ENCODE results near the gene RCN1. TPM values are rescaled to one million over a fixed set of nuclear protein-coding genes. Genes with fewer than 3 reads are reported as not detected.
"Not testable (repeated sequence)": the region's sequence is repeated elsewhere in the genome, so short reads cannot be mapped to it uniquely, and the experiment has no call there.

The RCN1 gene
- total RNA-seq, 2 experiments from 2014 or later, result 16.3 to 21.0 TPM

- Mint-ChIP-seq H3K4me1 (peaks cover 4% of the 10 kb centered on the region), H3K27ac (no peak overlapping the region), H3K36me3 (ENCODE audit: low read depth) (peaks cover 1% of the 10 kb centered on the region), H3K27me3 (peaks cover 9% of the 10 kb centered on the region), H3K4me3 (no peak overlapping the region), H3K9me3 (no peaks in the 10 kb centered on the region)
- ChIA-PET POLR2A (no interaction called here), CTCF (no interaction called here)
- no peak for DNase-seq
These were observed 18.3 kb downstream of the RCN1 start for GRCh38 chr11:32109138-32109537.

GRCh38 chr11:32109592-32109991 lies 18.7 kb downstream of the RCN1 start:
- Mint-ChIP-seq H3K4me1 (peaks cover 4% of the 10 kb centered on the region), H3K27ac (no peak overlapping the region), H3K36me3 (ENCODE audit: low read depth) (no peaks in the 10 kb centered on the region), H3K27me3 (peaks cover 9% of the 10 kb centered on the region), H3K9me3 (no peaks in the 10 kb centered on the region), H3K4me3 (no peak overlapping the region)
- CTCF ChIA-PET, result no interaction called here
- POLR2A ChIA-PET, result no interaction called here
- DNase-seq, result no peak

GRCh38 chr11:32110795-32111194 lies 19.9 kb downstream of the RCN1 start:
- Mint-ChIP-seq H3K4me3 (no peak overlapping the region), H3K36me3 (ENCODE audit: low read depth) (no peaks in the 10 kb centered on the region), H3K27me3 (peaks cover 9% of the 10 kb centered on the region), H3K4me1 (peaks cover 4% of the 10 kb centered on the region), H3K27ac (no peak overlapping the region), H3K9me3 (no peaks in the 10 kb centered on the region)
- POLR2A ChIA-PET, result no interaction called here
- DNase-seq, result no peak
- CTCF ChIA-PET, result no interaction called here

- Mint-ChIP-seq H3K27me3 (peaks cover 9% of the 10 kb centered on the region), H3K9me3 (no peaks in the 10 kb centered on the region), H3K36me3 (ENCODE audit: low read depth) (no peaks in the 10 kb centered on the region), H3K27ac (no peak overlapping the region), H3K4me3 (no peak overlapping the region), H3K4me1 (no peaks in the 10 kb centered on the region)
- no peak for DNase-seq
- ChIA-PET POLR2A (no interaction called here), CTCF (no interaction called here)
These were observed 22.5 kb downstream of the RCN1 start for GRCh38 chr11:32113200-32113919.

- POLR2A ChIA-PET, result no interaction called here
- CTCF ChIA-PET, result no interaction called here
- H3K9me3 Mint-ChIP-seq, result no peaks in the 10 kb centered on the region
- H3K27ac Mint-ChIP-seq, result no peak overlapping the region
- no peak overlapping the region for H3K4me3 Mint-ChIP-seq
- H3K4me1 Mint-ChIP-seq, result no peaks in the 10 kb centered on the region
- H3K27me3 Mint-ChIP-seq, result peaks cover 9% of the 10 kb centered on the region
- no peak for DNase-seq
- H3K36me3 Mint-ChIP-seq (ENCODE audit: low read depth), result no peaks in the 10 kb centered on the region
These were observed 23.0 kb downstream of the RCN1 start for GRCh38 chr11:32113920-32114203.

- Mint-ChIP-seq H3K27ac (no peak overlapping the region), H3K27me3 (peaks cover 11% of the 10 kb centered on the region), H3K4me3 (no peak overlapping the region), H3K9me3 (peaks cover 4% of the 10 kb centered on the region), H3K4me1 (no peaks in the 10 kb centered on the region), H3K36me3 (ENCODE audit: low read depth) (no peaks in the 10 kb centered on the region)
- DNase-seq, result no peak
- ChIA-PET POLR2A (no interaction called here), CTCF (no interaction called here)
These were observed 24.6 kb downstream of the RCN1 start for GRCh38 chr11:32115446-32115845.

- no peaks in the 10 kb centered on the region for H3K36me3 Mint-ChIP-seq (ENCODE audit: low read depth)
- H3K27me3 Mint-ChIP-seq, result peaks cover 15% of the 10 kb centered on the region
- DNase-seq, result no peak
- H3K9me3 Mint-ChIP-seq, result peaks cover 7% of the 10 kb centered on the region
- H3K27ac Mint-ChIP-seq, result no peak overlapping the region
- CTCF ChIA-PET, result no interaction called here
- H3K4me1 Mint-ChIP-seq, result peaks cover 6% of the 10 kb centered on the region
- POLR2A ChIA-PET, result no interaction called here
- H3K4me3 Mint-ChIP-seq, result no peak overlapping the region
These were observed 25.8 kb downstream of the RCN1 start for GRCh38 chr11:32116668-32117067.

GRCh38 chr11:32118025-32118974 lies 27.4 kb downstream of the RCN1 start:
- no peak for DNase-seq
- H3K27ac Mint-ChIP-seq, result no peak overlapping the region
- peaks cover 18% of the 10 kb centered on the region for H3K27me3 Mint-ChIP-seq
- peaks cover 7% of the 10 kb centered on the region for H3K9me3 Mint-ChIP-seq
- ChIA-PET CTCF (no interaction called here), POLR2A (no interaction called here)
- no peaks in the 10 kb centered on the region for H3K36me3 Mint-ChIP-seq (ENCODE audit: low read depth)
- peaks cover 6% of the 10 kb centered on the region for H3K4me1 Mint-ChIP-seq
- H3K4me3 Mint-ChIP-seq, result no peak overlapping the region

- H3K4me1 Mint-ChIP-seq; DNase-seq; CTCF ChIA-PET; H3K27ac Mint-ChIP-seq; H3K36me3 Mint-ChIP-seq (ENCODE audit: low read depth); POLR2A ChIA-PET; H3K4me3 Mint-ChIP-seq; H3K9me3 Mint-ChIP-seq: not testable (repeated sequence)
- H3K27me3 Mint-ChIP-seq, result peaks cover 15% of the 10 kb centered on the region
These were observed 28.3 kb downstream of the RCN1 start for GRCh38 chr11:32119139-32119538.

- Mint-ChIP-seq H3K4me1 (peaks cover 6% of the 10 kb centered on the region), H3K36me3 (ENCODE audit: low read depth) (no peaks in the 10 kb centered on the region), H3K27me3 (peaks cover 25% of the 10 kb centered on the region), H3K9me3 (peaks cover 7% of the 10 kb centered on the region), H3K27ac (no peak overlapping the region), H3K4me3 (no peak overlapping the region)
- ChIA-PET POLR2A (no interaction called here), CTCF (no interaction called here)
- no peak for DNase-seq
These were observed 30.1 kb downstream of the RCN1 start for GRCh38 chr11:32121012-32121411.

GRCh38 chr11:32122200-32122599 lies 31.3 kb downstream of the RCN1 start:
- H3K36me3 Mint-ChIP-seq (ENCODE audit: low read depth), result no peaks in the 10 kb centered on the region
- ChIA-PET POLR2A (no interaction called here), CTCF (no interaction called here)
- H3K4me3 Mint-ChIP-seq, result no peak overlapping the region
- H3K27ac Mint-ChIP-seq, result no peak overlapping the region
- peaks cover 6% of the 10 kb centered on the region for H3K4me1 Mint-ChIP-seq
- H3K9me3 Mint-ChIP-seq, result peaks cover 7% of the 10 kb centered on the region
- peaks cover 28% of the 10 kb centered on the region for H3K27me3 Mint-ChIP-seq
- no peak for DNase-seq

GRCh38 chr11:32131321-32131720 lies 40.4 kb downstream of the RCN1 start:
- POLR2A ChIA-PET, result no interaction called here
- H3K4me3 Mint-ChIP-seq, result no peak overlapping the region
- CTCF ChIA-PET, result no interaction called here
- H3K27ac Mint-ChIP-seq, result no peak overlapping the region
- no peaks in the 10 kb centered on the region for H3K36me3 Mint-ChIP-seq (ENCODE audit: low read depth)
- peaks cover 22% of the 10 kb centered on the region for H3K27me3 Mint-ChIP-seq
- H3K4me1 Mint-ChIP-seq, result no peaks in the 10 kb centered on the region
- no peak for DNase-seq
- no peaks in the 10 kb centered on the region for H3K9me3 Mint-ChIP-seq

- DNase-seq, result no peak
- Mint-ChIP-seq H3K27me3 (peaks cover 5% of the 10 kb centered on the region), H3K4me1 (no peaks in the 10 kb centered on the region), H3K36me3 (ENCODE audit: low read depth) (no peaks in the 10 kb centered on the region), H3K4me3 (no peak overlapping the region), H3K27ac (no peak overlapping the region), H3K9me3 (no peaks in the 10 kb centered on the region)
- ChIA-PET CTCF (interaction anchor here (1.0 kb wide), 1 partner anchor 85 kb away, joined by 3 read pairs; no protein-coding TSS in a partner anchor), POLR2A (no interaction called here)
These were observed 45.8 kb downstream of the RCN1 start for GRCh38 chr11:32136657-32137056.

- DNase-seq, result no peak
- no peak overlapping the region for H3K4me3 Mint-ChIP-seq
- ChIA-PET CTCF (interaction anchor here (1.0 kb wide), 1 partner anchor 85 kb away, joined by 3 read pairs; no protein-coding TSS in a partner anchor), POLR2A (no interaction called here)
- no peaks in the 10 kb centered on the region for H3K9me3 Mint-ChIP-seq
- no peaks in the 10 kb centered on the region for H3K36me3 Mint-ChIP-seq (ENCODE audit: low read depth)
- peaks cover 5% of the 10 kb centered on the region for H3K27me3 Mint-ChIP-seq
- no peaks in the 10 kb centered on the region for H3K4me1 Mint-ChIP-seq
- no peak overlapping the region for H3K27ac Mint-ChIP-seq
These were observed 46.4 kb downstream of the RCN1 start for GRCh38 chr11:32137263-32137662.
